Neuronal stem cell (in vitro differentiated cells): ENCODE measurements around the gene ITPK1.

Source experiments
- DNase-seq: peaks from one replicate; pipeline ENCODE4 v3.0.0-alpha.2; 2013; ENCODE audit warnings: low spot score
- H2AFZ ChIP-seq: one replicate; pipeline ENCODE4 v1.6.1; 2013; ENCODE audit warnings: mild to moderate bottlenecking, low read length, inconsistent platforms
- H2AK5ac ChIP-seq: 2 replicates; pipeline ENCODE4 v1.6.1; 2013; ENCODE audit warnings: low read depth, mild to moderate bottlenecking, inconsistent platforms, low read length, moderate library complexity, mixed read lengths
- H2BK120ac ChIP-seq: 2 replicates; pipeline ENCODE4 v1.6.1; 2013; ENCODE audit warnings: low read depth, mild to moderate bottlenecking, inconsistent platforms, low read length, moderate library complexity, mixed read lengths
- H2BK12ac ChIP-seq: one replicate; pipeline ENCODE4 v1.6.1; 2013; ENCODE audit warnings: low read length, inconsistent platforms
- H2BK15ac ChIP-seq: 2 replicates; pipeline ENCODE4 v1.6.1; 2013; ENCODE audit warnings: mild to moderate bottlenecking, low read length, inconsistent platforms, mixed read lengths
- H2BK5ac ChIP-seq: one replicate; pipeline ENCODE4 v1.6.1; 2013; ENCODE audit warnings: inconsistent platforms, mild to moderate bottlenecking, low read length, moderate library complexity
- H3K14ac ChIP-seq: one replicate; pipeline ENCODE4 v1.6.1; 2013; ENCODE audit warnings: low read length, inconsistent platforms
- H3K18ac ChIP-seq: 2 replicates; pipeline ENCODE4 v1.6.1; 2013; ENCODE audit warnings: low read length, inconsistent platforms
- H3K23ac ChIP-seq: 2 replicates; pipeline ENCODE4 v1.6.1; 2013; ENCODE audit warnings: low read depth, mild to moderate bottlenecking, mixed read lengths, low read length, inconsistent platforms; ENCODE audit not compliant: poor library complexity
- H3K27ac ChIP-seq: replicated peaks from 3 replicates; pipeline ENCODE4 v1.5.1; 2013; ENCODE audit warnings: low read length, inconsistent platforms
- H3K27me3 ChIP-seq, 3 experiments: 2 replicates each; pipeline ENCODE4 v1.6.1; 2013; ENCODE audit warnings: low read length in 3 of 3, mild to moderate bottlenecking in 2 of 3, inconsistent platforms in 1 of 3, low read depth in 1 of 3, mixed read lengths in 1 of 3, moderate library complexity in 1 of 3; ENCODE audit not compliant: control insufficient read depth in 3 of 3, insufficient read depth in 3 of 3
- H3K36me3 ChIP-seq, 2 donors: replicated peaks in 1 of 2; 2 replicates each; pipeline ENCODE4 v1.6.1; 2013; ENCODE audit warnings: low read length in 2 of 2; ENCODE audit not compliant: control insufficient read depth in 2 of 2, insufficient read depth in 2 of 2
- H3K4ac ChIP-seq: 2 replicates; pipeline ENCODE4 v1.6.1; 2013; ENCODE audit warnings: inconsistent platforms, mild to moderate bottlenecking, low read length, moderate library complexity
- H3K4me1 ChIP-seq, 2 donors: 1 replicate in 1 of 2; 2 replicates in 1 of 2; pipeline ENCODE4 v1.6.1; 2013; ENCODE audit warnings: low read length in 2 of 2, low read depth in 1 of 2; ENCODE audit not compliant: control insufficient read depth in 2 of 2, insufficient read depth in 1 of 2
- H3K4me2 ChIP-seq: one replicate; pipeline ENCODE4 v1.6.1; 2013; ENCODE audit warnings: mild to moderate bottlenecking, low read length, inconsistent platforms; ENCODE audit not compliant: insufficient read depth, poor library complexity, severe bottlenecking
- H3K4me3 ChIP-seq, 2 donors: 2 replicates each; pipeline ENCODE4 v1.5.1; 2013; ENCODE audit warnings: low read length in 2 of 2, mild to moderate bottlenecking in 2 of 2, inconsistent platforms in 1 of 2, moderate library complexity in 1 of 2
- H3K79me1 ChIP-seq: one replicate; pipeline ENCODE4 v1.6.1; 2013; ENCODE audit warnings: low read depth, mild to moderate bottlenecking, inconsistent platforms, low read length, moderate library complexity
- H3K9ac ChIP-seq: one replicate; pipeline ENCODE4 v1.6.1; 2013; ENCODE audit warnings: mild to moderate bottlenecking, low read depth, low read length, inconsistent platforms; ENCODE audit not compliant: poor library complexity
- H3K9me3 ChIP-seq, 2 donors: replicated peaks in 1 of 2; 2 replicates each; pipeline versions ENCODE3 to v1.6.1; 2013; ENCODE audit warnings: low read length in 2 of 2, mild to moderate bottlenecking in 2 of 2, inconsistent platforms in 1 of 2, low read depth in 1 of 2, mixed read lengths in 1 of 2, moderate library complexity in 1 of 2; ENCODE audit not compliant: control insufficient read depth in 2 of 2, insufficient read depth in 1 of 2
- H4K8ac ChIP-seq: one replicate; pipeline ENCODE4 v1.6.1; 2013; ENCODE audit warnings: low read depth, mild to moderate bottlenecking, inconsistent platforms, low read length, moderate library complexity
- H4K91ac ChIP-seq: one replicate; pipeline ENCODE4 v1.6.1; 2013; ENCODE audit warnings: low read length, low read depth, mild to moderate bottlenecking, inconsistent platforms; ENCODE audit not compliant: poor library complexity
- WGBS, 2 donors: extraction: QIAGEN DNeasy Blood & Tissue Kit; methylation state at CpG; one replicate each; pipeline ENCODE4 v1.1.7; 2013; ENCODE audit warnings: missing lambda C conversion rate in 2 of 2, mixed read lengths in 1 of 2; ENCODE audit not compliant: insufficient read length in 2 of 2, insufficient replicate concordance in 1 of 2; ENCODE audit errors: extremely low coverage in 2 of 2; 5-methylcytosine and 5-hydroxymethylcytosine counted together

ITPK1 gene

GRCh38 chr14:93091666-93092065, 24.1 kb downstream of the ITPK1 start:
- H4K8ac ChIP-seq: no peak overlapping the region
- WGBS, 2 donors: no CpG with 5 or more reads among the region's 8 CpGs
- no peak overlapping the region for H3K23ac ChIP-seq
- no peak overlapping the region for H3K4me3 ChIP-seq
- H3K9ac ChIP-seq: no peak overlapping the region
- H3K18ac ChIP-seq: no peak overlapping the region
- no peaks in the 10 kb centered on the region for H3K36me3 ChIP-seq
- no peak overlapping the region for H2AFZ ChIP-seq
- no peaks in the 10 kb centered on the region for H3K27me3 ChIP-seq
- no peak overlapping the region for H3K27ac ChIP-seq
- peaks cover 4% of the 10 kb centered on the region for H3K79me1 ChIP-seq
- H3K4ac ChIP-seq: no peak overlapping the region
- H2BK120ac ChIP-seq: no peak overlapping the region
- no peak overlapping the region for H2BK15ac ChIP-seq
- H2BK5ac ChIP-seq: no peak overlapping the region
- no peak overlapping the region for H4K91ac ChIP-seq
- peak overlapping the region; percentile 47 for H2AK5ac ChIP-seq
- no peak for DNase-seq
- peaks cover 0 to 2% of the 10 kb centered on the region in 2 donors for H3K9me3 ChIP-seq
- H3K4me1 ChIP-seq: peaks cover 0 to 8% of the 10 kb centered on the region in 2 donors
- H3K4me2 ChIP-seq: no peak overlapping the region
- H2BK12ac ChIP-seq: no peak overlapping the region
- H3K14ac ChIP-seq: no peak overlapping the region

DNA sequence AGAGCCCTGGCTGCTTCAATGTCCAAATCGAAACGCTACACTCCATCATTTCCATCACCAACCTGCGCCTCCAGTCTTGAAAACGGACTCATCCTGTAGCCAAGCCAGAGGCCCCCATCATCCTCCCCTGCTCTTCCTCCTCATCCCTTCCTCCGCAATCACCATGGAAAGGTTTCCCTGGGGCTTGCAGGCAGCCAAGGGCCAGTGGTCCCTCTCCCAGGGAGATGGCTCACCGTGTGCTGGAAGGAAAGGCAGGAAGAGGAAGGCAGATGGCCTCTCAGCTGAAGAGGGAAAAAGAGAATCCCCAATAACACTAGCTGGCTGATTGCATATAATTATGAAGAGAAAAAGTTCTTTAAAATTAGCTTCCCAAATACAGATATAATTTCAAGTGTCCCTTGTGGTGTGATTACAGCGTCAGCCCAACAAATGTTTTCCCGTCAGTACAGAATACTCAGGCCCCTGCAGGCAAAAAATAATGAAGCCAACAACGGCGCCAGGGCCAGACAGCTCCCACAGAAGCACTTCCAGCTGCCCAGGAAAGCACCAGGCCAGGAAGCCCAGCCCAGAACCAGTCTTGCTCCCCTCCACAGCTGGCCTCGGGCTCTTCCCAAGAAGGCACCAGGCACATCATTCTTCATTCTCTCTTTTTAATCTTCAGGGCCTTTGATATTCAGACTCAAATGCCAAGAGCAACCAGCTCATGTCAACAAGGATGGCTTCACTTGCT, 24.7 kb downstream of the ITPK1 start:
- Histone ChIP-seq H3K27ac (no peak overlapping the region), H2BK120ac (no peak overlapping the region), H3K4me1 (peaks cover 0 to 14% of the 10 kb centered on the region in 2 donors), H3K14ac (no peak overlapping the region), H2AFZ (no peak overlapping the region), H3K36me3 (no peaks in the 10 kb centered on the region), H3K18ac (peak overlapping the region; percentile 78), H2BK12ac (no peak overlapping the region), H3K9me3 (peaks cover 0 to 2% of the 10 kb centered on the region in 2 donors), H2BK5ac (no peak overlapping the region), H3K4me2 (no peak overlapping the region), H3K79me1 (peaks cover 3% of the 10 kb centered on the region), H3K9ac (no peak overlapping the region), H4K91ac (no peak overlapping the region), H3K23ac (no peak overlapping the region), H4K8ac (no peak overlapping the region), H3K4ac (no peak overlapping the region), H3K4me3 (no peak overlapping the region), H3K27me3 (no peaks in the 10 kb centered on the region), H2BK15ac (no peak overlapping the region), H2AK5ac (no peak overlapping the region)
- DNase-seq: no peak
- WGBS, 2 donors: no CpG with 5 or more reads among the region's 11 CpGs

DNA sequence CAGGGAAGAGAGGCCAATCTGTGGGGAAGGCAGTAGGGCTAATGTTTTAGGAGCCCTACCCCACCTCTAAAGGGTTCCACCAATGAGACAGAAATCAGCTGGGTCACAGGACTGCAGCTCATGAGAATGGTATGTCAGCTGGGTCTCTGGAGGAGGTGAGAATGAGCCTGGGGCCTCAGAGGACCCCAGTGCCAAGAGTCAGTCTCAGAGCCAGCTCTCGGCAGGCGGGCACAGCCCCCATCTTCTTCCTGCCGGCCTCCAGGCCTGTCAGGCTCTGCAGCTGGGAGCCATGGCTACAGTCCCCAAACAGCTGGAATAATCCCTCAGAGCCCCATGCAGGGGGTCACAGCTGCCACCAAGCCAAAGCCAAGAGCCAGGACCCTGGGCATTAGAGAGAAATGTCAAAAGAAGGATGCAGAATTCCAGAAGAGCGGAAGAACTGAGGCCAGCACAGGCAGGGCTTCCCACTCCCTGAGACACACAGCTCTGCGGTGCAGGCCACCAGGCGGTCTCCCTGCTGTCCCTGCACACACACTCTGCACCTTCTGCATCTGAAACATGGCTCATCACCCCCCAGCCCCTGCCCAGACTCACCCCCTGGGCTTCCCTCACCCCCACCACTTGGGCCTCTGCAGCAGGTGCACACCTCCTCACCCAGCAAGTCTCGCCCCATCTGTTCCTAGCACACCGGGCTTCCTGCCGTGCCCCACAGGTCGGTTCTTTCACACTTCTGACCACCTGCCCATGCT, 26.0 kb downstream of the ITPK1 start:
- Histone ChIP-seq H3K27me3 (no peaks in the 10 kb centered on the region), H3K4me3 (no peak overlapping the region), H2AK5ac (peak overlapping the region; percentile 78), H3K4ac (no peak overlapping the region), H3K9ac (peak overlapping the region; percentile 24), H2BK15ac (no peak overlapping the region), H2BK5ac (no peak overlapping the region), H2BK120ac (no peak overlapping the region), H3K4me1 (peaks cover 0 to 20% of the 10 kb centered on the region in 2 donors), H4K91ac (no peak overlapping the region), H3K79me1 (peaks cover 2% of the 10 kb centered on the region), H2BK12ac (peak overlapping the region; percentile 68), H3K18ac (no peak overlapping the region), H3K36me3 (no peaks in the 10 kb centered on the region), H3K27ac (no peak overlapping the region), H3K4me2 (no peak overlapping the region), H3K14ac (no peak overlapping the region), H3K9me3 (peaks cover 0 to 2% of the 10 kb centered on the region in 2 donors), H4K8ac (no peak overlapping the region), H2AFZ (no peak overlapping the region), H3K23ac (no peak overlapping the region)
- no peak for DNase-seq
- WGBS, 2 donors: no CpG with 5 or more reads among the region's 10 CpGs

GRCh38 chr14:93086441-93087055, 29.2 kb downstream of the ITPK1 start:
- H2AFZ ChIP-seq: no peak overlapping the region
- DNase-seq: no peak
- H4K91ac ChIP-seq: peak overlapping the region; percentile 64
- H2AK5ac ChIP-seq: peak overlapping the region; percentile 98
- H4K8ac ChIP-seq: no peak overlapping the region
- H2BK15ac ChIP-seq: peak overlapping the region; percentile 63
- H3K4me3 ChIP-seq: no peak overlapping the region
- H3K9me3 ChIP-seq: peaks cover 0 to 5% of the 10 kb centered on the region in 2 donors
- peak overlapping the region; percentile 73 for H3K27ac ChIP-seq
- peak overlapping the region; percentile 95 for H3K18ac ChIP-seq
- WGBS, 2 donors: no CpG with 5 or more reads among the region's 8 CpGs
- peaks cover 6% of the 10 kb centered on the region for H3K79me1 ChIP-seq
- H3K36me3 ChIP-seq: no peaks in the 10 kb centered on the region
- no peaks in the 10 kb centered on the region for H3K27me3 ChIP-seq
- peak overlapping the region; percentile 59 for H2BK12ac ChIP-seq
- peak overlapping the region; percentile 17 for H3K4ac ChIP-seq
- no peak overlapping the region for H3K9ac ChIP-seq
- H2BK120ac ChIP-seq: peak overlapping the region; percentile 24
- peaks cover 0 to 29% of the 10 kb centered on the region in 2 donors for H3K4me1 ChIP-seq
- peak overlapping the region; percentile 69 for H2BK5ac ChIP-seq
- H3K4me2 ChIP-seq: no peak overlapping the region
- peak overlapping the region; percentile 23 for H3K14ac ChIP-seq
- no peak overlapping the region for H3K23ac ChIP-seq
